DOHH2 (cell line): Measurements from ENCODE around the gene DNASE2B.

Experiments used
- H3F3A ChIP-seq: fragments of 200-600 bp; sonication (generic), shearing (Covaris generic); 2 replicates; pipeline ENCODE4 v1.6.0; 2016; ENCODE audit warnings: antibody characterized with exemption, mild to moderate bottlenecking; ENCODE audit not compliant: control insufficient read depth, insufficient read depth
- H3K27ac ChIP-seq: fragments of 200-600 bp; sonication (generic); 2 replicates; pipeline ENCODE4 v1.5.1; 2014; ENCODE audit warnings: low read depth, mild to moderate bottlenecking, low read length, moderate library complexity
- H3K27me3 ChIP-seq: fragments of 200-600 bp; sonication (generic); 2 replicates; pipeline ENCODE4 v1.6.1; 2014; ENCODE audit warnings: mild to moderate bottlenecking, low read length, mixed read lengths; ENCODE audit not compliant: control insufficient read depth
- H3K36me3 ChIP-seq: fragments of 200-600 bp; sonication (generic); 2 replicates; pipeline ENCODE4 v1.6.1; 2014; ENCODE audit warnings: mild to moderate bottlenecking, low read length, moderate library complexity, mixed read lengths; ENCODE audit not compliant: control insufficient read depth
- H3K4me1 ChIP-seq: fragments of 200-600 bp; sonication (generic); 2 replicates; pipeline ENCODE4 v1.6.1; 2014; ENCODE audit warnings: mild to moderate bottlenecking, low read length, mixed read lengths; ENCODE audit not compliant: control insufficient read depth
- H3K4me2 ChIP-seq: fragments of 200-600 bp; sonication (generic); 2 replicates; pipeline ENCODE4 v1.6.0; 2014; ENCODE audit warnings: mild to moderate bottlenecking, low read length, moderate library complexity
- H3K4me3 ChIP-seq: fragments of 200-600 bp; sonication (generic); 2 replicates; pipeline ENCODE4 v1.5.1; 2014; ENCODE audit warnings: mild to moderate bottlenecking, low read length, mixed read lengths
- H3K79me2 ChIP-seq: fragments of 200-600 bp; sonication (generic); 2 replicates; pipeline ENCODE4 v1.6.1; 2014; ENCODE audit warnings: mild to moderate bottlenecking, low read length, mixed read lengths; ENCODE audit not compliant: control insufficient read depth
- H3K9me2 ChIP-seq: fragments of 200-600 bp; sonication (generic); replicated peaks from 2 replicates; pipeline ENCODE4 v1.6.1; 2014; ENCODE audit warnings: mild to moderate bottlenecking, low read length, mixed read lengths; ENCODE audit not compliant: control insufficient read depth
- H3K9me3 ChIP-seq: fragments of 200-600 bp; sonication (generic); 2 replicates; pipeline ENCODE4 v1.6.1; 2014; ENCODE audit warnings: antibody characterized with exemption, low read length, mixed read lengths; ENCODE audit not compliant: control insufficient read depth, insufficient read depth
- H4K20me1 ChIP-seq: fragments of 200-600 bp; sonication (generic); 2 replicates; pipeline ENCODE4 v1.6.0; 2014; ENCODE audit warnings: low read depth, mild to moderate bottlenecking, antibody characterized with exemption, low read length, moderate library complexity; ENCODE audit not compliant: control insufficient read depth, insufficient read depth
- CTCF ChIP-seq: fragments of 200-600 bp; sonication (generic); IDR thresholded peaks from one replicate; pipeline ENCODE4 v1.5.1; 2014; ENCODE audit warnings: antibody characterized with exemption, mild to moderate bottlenecking, low read depth, low read length; ENCODE audit not compliant: poor library complexity, severe bottlenecking
- EZH2phosphoT487 ChIP-seq: fragments of 200-600 bp; sonication (generic); IDR thresholded peaks from 2 replicates; pipeline ENCODE4 v1.6.1; 2017; ENCODE audit warnings: borderline replicate concordance, mild to moderate bottlenecking, antibody characterized with exemption, low read length, moderate library complexity, mixed read lengths

Gene DNASE2B

GRCh38 chr1:84407524-84407923 lies 9.2 kb downstream of the DNASE2B start:
- Histone ChIP-seq H3K27me3 (no peaks in the 10 kb centered on the region), H3K79me2 (no peaks in the 10 kb centered on the region), H3K27ac (no peak overlapping the region), H4K20me1 (no peaks in the 10 kb centered on the region), H3K4me2 (no peak overlapping the region), H3K4me3 (no peak overlapping the region), H3K9me3 (no peaks in the 10 kb centered on the region), H3K9me2 (no peaks in the 10 kb centered on the region), H3K36me3 (no peaks in the 10 kb centered on the region), H3K4me1 (no peaks in the 10 kb centered on the region), H3F3A (no peaks in the 10 kb centered on the region)
- TF ChIP-seq CTCF = no peak
- no peak for TF ChIP-seq EZH2phosphoT487

GRCh38 chr1:84407958-84408422 lies 9.7 kb downstream of the DNASE2B start:
- no peaks in the 10 kb centered on the region for H3K27me3 ChIP-seq
- no peak overlapping the region for H3K4me3 ChIP-seq
- H3K4me2 ChIP-seq = no peak overlapping the region
- H3F3A ChIP-seq = no peaks in the 10 kb centered on the region
- H3K9me3 ChIP-seq = no peaks in the 10 kb centered on the region
- no peak for TF ChIP-seq CTCF
- no peak for TF ChIP-seq EZH2phosphoT487
- H3K4me1 ChIP-seq = no peaks in the 10 kb centered on the region
- H4K20me1 ChIP-seq = no peaks in the 10 kb centered on the region
- H3K79me2 ChIP-seq = no peaks in the 10 kb centered on the region
- H3K9me2 ChIP-seq = no peaks in the 10 kb centered on the region
- no peaks in the 10 kb centered on the region for H3K36me3 ChIP-seq
- no peak overlapping the region for H3K27ac ChIP-seq

GRCh38 chr1:84409888-84410287 lies 11.6 kb downstream of the DNASE2B start:
- Histone ChIP-seq H3K9me2 (no peaks in the 10 kb centered on the region), H3K4me3 (no peak overlapping the region), H3F3A (no peaks in the 10 kb centered on the region), H3K4me1 (no peaks in the 10 kb centered on the region), H3K27me3 (no peaks in the 10 kb centered on the region), H3K36me3 (no peaks in the 10 kb centered on the region), H3K79me2 (no peaks in the 10 kb centered on the region), H4K20me1 (no peaks in the 10 kb centered on the region), H3K4me2 (no peak overlapping the region), H3K9me3 (no peaks in the 10 kb centered on the region), H3K27ac (no peak overlapping the region)
- TF ChIP-seq CTCF = no peak
- no peak for TF ChIP-seq EZH2phosphoT487
